ENCODE measurements around the gene ADAMTS12.

GRCh38 chr5:33772380-33772897, 119.4 kb downstream of the ADAMTS12 start:
- TF ChIP-seq CTCF (conservative IDR thresholded peaks at IDR 0.05 in 1 of 2, IDR thresholded peaks at IDR 0.05 in 1 of 2; ENCODE audit: low read depth in 1 of 2, low read length in 2 of 2), result no peak
- TF ChIP-seq EZH2 (IDR thresholded peaks at IDR 0.05; ENCODE audit: low read length, missing control alignments), result no peak
